NB4 (cell line): ENCODE measurements around the gene CYFIP2.

Experiments used
- DNase-seq: peaks from one replicate; pipeline ENCODE4 v3.0.0; 2010; ENCODE audit warnings: low read depth
- H3K4me3 ChIP-seq: one replicate; pipeline ENCODE4 v1.5.1; 2011; ENCODE audit warnings: mild to moderate bottlenecking, low read depth, low read length, moderate library complexity
- CTCF ChIP-seq: IDR thresholded peaks from one replicate; pipeline ENCODE4 v1.5.1; 2012; ENCODE audit warnings: low read depth, low read length
- MAX ChIP-seq: IDR thresholded peaks from 2 replicates; pipeline ENCODE4 v1.6.1; 2011; ENCODE audit warnings: low read depth, low read length
- MYC ChIP-seq: IDR thresholded peaks from 2 replicates; pipeline ENCODE4 v1.6.1; 2011; ENCODE audit warnings: low read depth, low read length
- POLR2A ChIP-seq: IDR thresholded peaks from 2 replicates; pipeline ENCODE4 v1.6.1; 2011; ENCODE audit warnings: mild to moderate bottlenecking; ENCODE audit not compliant: insufficient read length; ENCODE audit errors: extremely low read depth

The CYFIP2 gene

GRCh38 chr5:157431544-157432200 is 165.7 kb downstream of the CYFIP2 start:
- no peak overlapping the region for H3K4me3 ChIP-seq
- TF ChIP-seq CTCF (peak; percentile 35), POLR2A (no peak)
- DNase-seq, result peak; percentile 61

- TF ChIP-seq CTCF (no peak), MYC (no peak), MAX (no peak), POLR2A (no peak)
- DNase-seq, result no peak
- H3K4me3 ChIP-seq, result no peak overlapping the region
Observed at GRCh38 chr5:157434096-157434495, 168.2 kb downstream of the CYFIP2 start.

GRCh38 chr5:157443041-157443549 is 177.2 kb downstream of the CYFIP2 start:
- no peak for TF ChIP-seq MAX
- TF ChIP-seq POLR2A, result no peak
- TF ChIP-seq MYC, result no peak
- TF ChIP-seq CTCF, result no peak
- DNase-seq, result no peak
- H3K4me3 ChIP-seq, result no peak overlapping the region

- DNase-seq, result no peak
- TF ChIP-seq MYC, result no peak
- no peak for TF ChIP-seq CTCF
- TF ChIP-seq POLR2A, result no peak
- no peak for TF ChIP-seq MAX
- no peak overlapping the region for H3K4me3 ChIP-seq
Observed at GRCh38 chr5:157444224-157444623, 178.3 kb downstream of the CYFIP2 start.
